GM04503 (cell line): ENCODE data around the gene SLC9A7.

Experiments
- DNase-seq: peaks from one replicate; pipeline ENCODE4 v3.0.0-alpha.2; 2012; ENCODE audit warnings: low read depth

The SLC9A7 gene

DNA sequence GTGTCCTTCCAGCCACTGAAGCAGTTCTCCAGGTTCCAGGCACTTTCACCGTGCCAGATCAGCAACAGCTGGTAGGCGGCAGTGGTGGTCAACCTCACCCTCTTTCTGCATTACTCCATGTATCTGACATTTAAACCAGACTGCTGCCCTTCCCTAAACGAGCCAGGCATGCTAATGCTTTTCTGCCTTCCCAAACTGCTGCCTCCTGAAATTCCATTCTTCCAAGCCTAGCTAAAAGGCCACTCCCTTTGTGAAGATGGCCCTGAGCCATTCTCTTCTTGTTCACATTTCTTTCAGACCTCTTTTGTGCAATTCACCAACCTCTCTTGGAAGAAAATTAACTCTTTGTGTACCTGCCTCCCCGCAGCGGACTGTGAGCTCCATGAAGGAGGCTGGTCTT lies 111.7 kb downstream of the SLC9A7 start:
- DNase-seq: no peak

DNA sequence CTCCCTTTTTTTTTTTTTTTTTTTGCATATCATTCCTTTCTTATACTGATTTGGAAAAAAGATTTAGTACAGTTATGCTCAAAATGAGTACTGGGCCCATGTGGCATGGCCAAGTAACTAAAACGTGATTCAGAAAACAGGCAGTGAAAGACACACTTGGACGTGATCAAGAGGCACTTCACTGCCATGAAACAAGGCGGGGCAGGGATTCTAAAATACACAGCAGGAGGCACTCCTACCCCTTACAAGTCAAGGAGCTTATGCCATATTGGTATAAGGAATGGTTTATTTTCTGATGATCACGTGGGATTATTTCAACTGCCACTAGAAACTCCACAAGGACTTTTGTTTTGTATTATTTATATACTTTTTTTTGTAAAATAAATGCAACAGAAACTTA lies 113.3 kb downstream of the SLC9A7 start:
- DNase-seq: no peak

DNA sequence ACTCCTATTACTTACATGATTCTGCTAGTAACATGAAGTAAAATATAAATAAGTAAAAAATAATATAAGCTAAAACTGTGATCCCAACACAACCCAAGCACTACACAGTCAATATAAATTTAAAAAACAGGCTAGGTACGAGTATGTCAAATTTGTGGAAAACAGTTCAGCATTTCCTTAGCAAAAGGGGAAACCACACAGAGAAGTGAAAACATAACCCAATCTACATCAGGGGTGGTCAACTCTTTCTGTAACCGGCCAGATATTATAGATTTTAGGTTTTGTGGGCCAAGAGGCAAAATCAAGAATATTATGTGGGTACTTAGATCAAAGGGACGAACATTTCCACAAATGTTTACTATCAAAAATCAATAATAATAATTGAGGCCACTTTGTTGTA lies 115.3 kb downstream of the SLC9A7 start:
- DNase-seq: no peak

DNA sequence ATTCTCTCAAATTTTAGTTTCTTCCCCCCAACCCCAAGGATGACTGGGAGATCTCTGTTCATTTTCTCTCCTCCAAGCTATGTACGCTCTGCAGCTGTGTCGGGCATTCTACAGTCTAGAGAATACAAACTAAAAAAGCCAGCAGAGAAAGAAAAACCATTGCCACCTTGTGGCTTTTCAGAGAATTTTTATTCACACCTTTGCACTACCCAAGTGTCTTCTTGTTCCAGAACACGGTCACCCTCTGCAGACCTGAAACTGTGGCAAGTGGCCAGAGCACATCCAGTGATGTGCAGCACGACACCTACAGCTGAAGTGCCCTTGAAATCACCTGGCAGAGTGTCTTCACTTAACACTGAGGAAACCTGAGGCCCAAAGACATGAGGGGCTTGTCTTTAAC lies 116.8 kb downstream of the SLC9A7 start:
- no peak for DNase-seq

DNA sequence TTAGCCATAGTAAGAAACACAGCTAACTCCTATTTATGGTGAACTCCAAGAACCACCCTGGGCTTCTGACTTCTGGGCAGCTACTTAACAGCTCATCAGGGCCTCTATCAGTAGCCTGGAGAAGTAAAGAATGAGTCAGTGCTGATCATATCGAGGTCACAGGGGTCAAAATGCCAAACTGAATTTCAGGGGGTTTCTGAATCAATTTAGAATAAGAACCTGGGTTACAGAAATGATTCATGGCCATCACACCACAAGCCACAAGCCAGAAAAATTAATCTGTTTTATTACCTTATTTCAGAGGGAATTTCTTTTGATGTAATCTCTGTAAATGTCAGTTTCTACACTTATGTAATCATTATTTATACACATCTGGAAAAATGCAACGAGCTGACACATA lies 121.0 kb downstream of the SLC9A7 start:
- no peak for DNase-seq

DNA sequence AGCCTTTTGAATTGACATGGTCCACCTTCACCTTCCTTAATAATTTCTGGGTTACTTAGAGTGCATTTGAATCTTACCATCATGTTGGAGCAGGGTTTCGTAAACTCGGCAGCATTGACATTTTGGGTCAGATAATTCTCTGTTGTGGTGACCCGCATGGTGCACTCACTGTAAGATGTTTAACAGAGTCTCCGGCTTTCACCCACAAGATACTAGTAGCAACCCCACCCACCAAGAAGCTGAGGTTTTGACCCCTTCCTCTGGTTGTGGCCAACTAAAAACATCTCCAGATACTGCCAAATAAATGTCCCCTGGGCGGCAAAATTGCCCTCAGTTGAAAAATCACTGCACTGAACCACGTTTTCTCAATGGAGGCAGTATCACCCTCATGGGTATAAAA lies 122.7 kb downstream of the SLC9A7 start:
- DNase-seq: no peak

DNA sequence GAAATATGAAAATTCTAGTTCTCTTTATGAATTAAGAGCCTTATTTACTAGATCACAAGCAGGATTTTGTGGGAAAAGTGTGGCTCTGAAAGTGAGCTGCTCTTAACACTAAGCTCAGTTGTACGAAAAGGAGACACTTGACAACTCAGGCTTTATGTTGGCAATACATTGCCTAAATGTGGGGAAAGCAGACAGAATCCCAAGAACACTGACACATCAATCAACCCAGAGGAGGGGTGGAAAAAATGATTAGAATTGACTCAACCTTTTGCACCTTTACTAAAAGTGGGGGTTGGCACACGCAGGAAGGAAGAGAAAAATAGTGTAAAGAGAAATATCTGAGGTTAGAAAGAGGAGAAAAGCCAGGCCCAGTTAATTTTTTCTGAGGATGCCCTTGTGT lies 123.7 kb downstream of the SLC9A7 start:
- no peak for DNase-seq

DNA sequence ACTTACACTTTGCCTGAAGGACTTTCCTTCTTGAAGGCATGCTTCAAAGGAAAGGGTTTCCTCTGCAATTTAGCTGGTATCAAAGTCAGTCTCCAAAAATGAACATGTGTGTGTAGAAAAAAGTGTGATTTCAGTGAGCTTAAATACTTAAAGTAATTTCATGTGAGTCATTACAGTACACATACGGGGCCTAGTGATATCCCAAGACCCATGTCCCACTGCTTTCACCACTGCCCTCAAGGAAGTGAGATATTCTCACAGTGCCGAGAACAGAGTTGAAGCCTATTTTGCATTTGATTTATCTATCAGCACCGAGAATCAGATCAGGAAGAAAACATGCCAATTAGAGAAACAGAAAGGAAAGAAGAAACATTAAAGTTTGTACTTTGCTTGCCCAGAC lies 124.3 kb downstream of the SLC9A7 start:
- no peak for DNase-seq

DNA sequence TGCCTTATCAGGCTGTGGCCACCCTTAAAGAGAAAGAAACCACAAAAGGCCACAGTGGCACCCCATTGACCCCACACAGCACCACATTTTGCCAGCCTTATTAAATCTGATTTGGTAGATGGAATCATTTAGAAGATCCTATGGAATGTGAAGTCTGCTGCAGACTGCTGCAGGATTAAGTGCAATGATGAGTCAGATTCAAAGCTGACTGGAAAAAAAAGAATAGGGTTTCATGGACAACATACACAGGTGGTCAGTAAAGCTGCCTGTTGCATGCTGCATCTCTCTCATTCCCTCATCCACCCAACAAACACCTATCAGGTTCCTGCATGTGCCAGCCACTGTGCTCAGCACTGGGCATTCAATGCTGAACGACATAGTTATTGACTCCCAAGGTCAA lies 128.8 kb downstream of the SLC9A7 start:
- no peak for DNase-seq

DNA sequence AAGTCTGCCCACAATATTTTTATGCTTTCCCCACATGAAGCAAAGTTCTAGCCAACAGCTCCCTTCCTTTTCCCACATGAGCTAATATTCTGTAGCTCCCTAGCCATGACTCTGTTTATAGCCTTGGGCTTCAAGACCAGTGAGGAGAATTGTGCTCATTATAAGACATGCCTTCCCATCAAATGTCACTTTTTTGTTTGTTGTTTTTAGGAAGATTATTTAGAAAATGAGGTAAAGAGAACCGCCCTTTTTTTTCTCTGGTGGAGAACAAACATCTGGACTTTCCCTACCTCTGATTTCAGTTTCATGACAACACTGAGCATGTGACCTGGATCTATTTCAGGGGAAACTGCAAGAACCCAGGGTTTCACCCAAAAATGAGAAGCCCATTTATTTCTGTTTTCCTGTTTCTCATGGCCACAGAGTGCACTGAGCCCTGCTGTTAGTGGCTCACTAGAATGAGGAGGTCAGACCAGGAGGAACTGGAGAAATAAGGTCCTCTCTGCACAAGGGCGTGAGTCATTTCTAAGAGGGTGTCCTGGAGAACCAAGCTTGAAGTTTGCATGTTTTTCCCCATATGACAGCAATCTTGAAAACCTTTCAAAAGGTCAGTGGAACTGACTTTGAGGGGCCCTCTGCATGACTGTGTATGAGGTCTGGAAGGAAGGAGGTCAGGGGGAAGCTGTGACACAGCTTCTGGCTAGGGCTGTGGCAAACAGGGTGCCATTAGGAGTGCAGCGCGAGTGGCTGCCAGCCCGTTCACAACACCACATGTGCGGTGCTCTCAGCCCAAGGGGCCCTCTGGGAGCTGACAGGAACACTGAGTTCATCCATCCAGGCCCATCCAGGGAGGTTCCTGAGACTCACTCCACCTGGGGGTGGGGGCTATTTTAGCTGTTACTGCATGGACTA lies 130.2 kb downstream of the SLC9A7 start:
- no peak for DNase-seq

DNA sequence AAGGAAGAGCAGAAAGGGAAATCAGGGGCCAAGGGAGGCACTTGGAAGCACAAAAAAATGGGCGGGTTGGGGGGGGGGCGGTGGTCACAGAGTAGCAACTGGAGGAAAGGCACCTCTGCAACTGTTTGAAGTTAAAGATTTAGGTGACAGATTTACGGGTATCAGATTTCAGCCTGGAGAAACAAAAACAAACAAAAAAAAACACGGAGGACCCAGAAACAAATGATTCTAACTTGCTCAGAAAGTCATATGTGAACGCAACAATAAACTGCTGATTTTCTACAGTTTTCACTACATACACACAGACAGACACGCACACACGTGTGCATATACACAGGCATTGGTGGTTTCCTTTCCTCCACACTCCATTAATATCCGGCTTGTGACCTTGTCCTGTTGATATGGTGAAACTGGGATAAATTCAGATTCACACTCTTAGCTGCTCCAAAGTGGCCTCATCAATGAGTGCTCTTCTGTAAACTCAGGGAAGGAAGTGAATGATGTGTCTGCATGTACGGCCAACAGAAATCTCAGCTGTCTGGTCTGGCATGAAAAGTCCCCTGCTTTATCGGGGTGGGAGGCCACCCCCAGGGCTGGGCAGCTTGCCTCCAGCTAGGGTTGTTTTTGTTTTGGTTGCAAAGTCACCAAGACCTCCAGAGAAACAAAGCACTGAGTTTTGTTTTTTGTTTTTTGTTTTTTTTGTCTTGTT lies 131.1 kb downstream of the SLC9A7 start:
- no peak for DNase-seq

DNA sequence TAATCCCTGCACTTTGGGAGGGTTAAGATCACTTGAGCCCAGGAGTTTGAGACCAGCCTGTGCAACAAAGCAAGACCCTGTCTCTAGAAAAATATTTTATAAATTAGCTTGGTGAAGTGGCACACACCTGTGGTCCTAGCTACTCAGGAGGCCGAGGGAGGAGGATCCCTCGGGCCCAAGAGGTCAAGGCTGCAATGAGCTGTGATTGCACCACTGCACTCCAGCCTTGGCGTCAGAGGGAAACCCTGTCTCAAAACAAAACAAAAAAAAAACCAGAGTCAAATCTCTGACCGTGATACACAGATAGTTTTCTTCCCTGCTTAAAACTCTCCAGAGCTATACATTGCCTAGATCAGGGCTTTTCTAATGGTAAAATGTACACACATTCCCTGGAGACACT lies 131.9 kb downstream of the SLC9A7 start:
- no peak for DNase-seq

DNA sequence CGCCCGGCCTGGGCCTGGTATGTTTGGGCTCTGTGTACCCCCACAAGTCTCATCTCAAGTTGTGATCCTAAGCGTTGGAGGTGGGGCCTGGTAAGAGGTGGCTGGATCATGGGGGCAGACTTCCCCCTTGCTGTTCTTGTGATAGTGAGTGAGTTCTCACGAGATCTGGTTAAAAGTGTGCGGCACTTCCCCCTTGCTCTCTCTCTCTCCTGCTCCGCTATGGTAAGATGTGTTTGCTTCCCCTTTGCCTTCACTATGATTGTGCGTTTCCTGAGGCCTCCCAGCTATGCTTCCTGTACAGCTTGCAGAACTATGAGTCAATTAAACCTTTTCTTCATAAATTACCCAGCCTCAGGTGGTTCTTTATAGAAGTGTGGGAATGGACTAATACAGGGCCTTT lies 132.4 kb downstream of the SLC9A7 start:
- no peak for DNase-seq

DNA sequence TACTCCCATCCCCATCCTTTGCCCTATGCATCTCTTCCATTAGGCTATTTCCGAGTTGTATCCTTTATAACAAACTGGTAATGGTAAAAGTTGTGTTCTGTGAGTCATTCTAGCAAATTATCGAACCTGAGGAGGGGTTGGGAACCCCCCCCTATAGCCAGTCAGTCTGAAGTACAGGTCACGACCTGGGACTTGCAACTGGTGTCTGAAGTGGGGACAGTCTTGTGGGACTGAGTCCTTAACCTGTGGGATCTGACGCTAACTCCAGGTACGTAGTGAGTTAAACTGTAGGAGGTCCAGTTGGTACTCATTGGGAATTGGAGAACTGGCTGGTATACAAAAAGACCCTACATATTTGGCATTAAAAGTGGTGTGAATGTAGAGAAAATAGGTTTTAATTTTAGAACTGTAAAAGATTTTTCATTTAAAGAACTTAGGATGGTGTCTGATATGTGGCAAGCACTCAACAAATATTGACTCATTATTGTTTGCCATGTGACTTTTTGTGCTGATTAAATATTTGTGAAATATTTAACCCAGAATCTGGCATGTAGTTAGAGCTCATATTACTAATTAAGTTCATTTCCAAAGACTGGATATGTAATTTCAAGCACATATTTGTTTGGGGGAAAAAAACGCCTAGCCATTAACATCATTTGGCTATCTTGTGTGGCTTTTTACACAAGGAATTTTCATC lies 134.7 kb downstream of the SLC9A7 start:
- no peak for DNase-seq

DNA sequence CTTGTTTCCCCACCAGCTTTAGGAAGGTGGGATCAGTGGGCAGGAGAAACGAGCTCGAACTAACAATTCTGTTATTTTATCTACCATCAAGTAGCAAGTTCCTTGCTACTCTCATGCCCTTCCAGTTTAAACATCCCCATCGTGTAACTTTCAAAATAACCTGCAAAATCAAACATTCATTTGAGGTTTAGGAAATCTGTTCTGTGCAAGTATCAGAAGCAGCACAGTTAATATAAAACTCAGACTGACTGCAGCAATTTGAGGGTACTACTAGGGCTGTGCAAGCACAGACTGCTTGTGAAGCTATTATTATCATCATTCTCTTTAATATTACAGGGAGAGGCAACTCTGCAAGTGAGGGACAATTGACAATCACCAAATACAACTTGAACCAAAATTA lies 137.3 kb downstream of the SLC9A7 start:
- no peak for DNase-seq

DNA sequence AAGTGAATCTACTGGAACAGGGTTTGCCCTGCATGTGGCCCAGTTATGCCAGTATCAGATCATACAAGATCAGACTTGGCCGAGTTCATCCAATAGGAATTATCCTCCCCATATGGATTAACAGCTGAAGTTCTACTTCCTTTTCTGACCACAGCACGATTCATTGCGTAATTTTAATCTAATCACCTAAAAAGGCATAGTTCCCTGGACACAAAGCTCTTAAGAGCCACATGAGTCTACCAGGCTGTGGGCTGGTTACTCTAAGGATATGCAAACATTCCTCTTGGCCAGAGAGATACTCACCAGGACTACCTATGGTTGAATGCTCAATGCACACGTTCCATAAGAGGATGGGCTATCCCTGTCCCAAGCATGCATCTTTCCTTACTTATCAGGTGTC lies 138.4 kb downstream of the SLC9A7 start:
- no peak for DNase-seq

DNA sequence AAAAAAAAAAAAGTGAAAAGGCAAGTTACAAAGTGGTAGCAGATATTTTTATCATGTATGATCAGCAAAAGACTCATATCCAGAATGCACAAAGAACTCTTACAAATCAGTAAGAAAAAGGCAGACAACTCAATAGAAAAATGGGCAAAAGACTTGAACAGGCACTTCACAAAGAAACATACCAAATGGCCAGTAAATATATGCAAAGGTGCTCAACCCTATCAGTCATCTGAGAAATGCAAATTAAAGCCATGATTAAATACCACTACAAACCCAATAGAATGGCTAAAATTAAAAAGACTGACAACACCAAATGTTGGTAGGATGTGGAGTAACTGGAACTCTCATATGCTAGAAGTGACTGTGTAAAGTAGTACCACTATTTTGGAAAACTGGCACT lies 140.0 kb downstream of the SLC9A7 start:
- no peak for DNase-seq

DNA sequence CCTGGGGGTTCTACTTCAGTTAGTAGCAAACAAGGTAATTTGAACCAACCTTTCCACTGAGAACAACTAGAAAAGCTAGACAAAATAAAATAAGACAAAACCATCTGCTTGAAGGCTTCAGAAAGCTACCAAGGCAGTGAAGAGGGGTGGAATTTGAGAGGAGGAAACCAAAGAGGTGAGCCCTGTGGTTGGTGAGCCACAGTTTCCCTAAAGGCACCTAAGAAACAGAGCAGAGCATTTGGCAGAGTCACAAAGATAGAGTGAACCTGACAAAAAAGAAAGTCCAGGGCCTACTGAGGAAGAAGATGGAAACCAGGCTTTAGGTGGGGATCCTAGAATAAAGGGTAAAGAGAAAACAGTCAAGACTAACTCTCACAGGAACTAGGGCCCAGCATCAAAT lies 141.0 kb downstream of the SLC9A7 start:
- DNase-seq: no peak

DNA sequence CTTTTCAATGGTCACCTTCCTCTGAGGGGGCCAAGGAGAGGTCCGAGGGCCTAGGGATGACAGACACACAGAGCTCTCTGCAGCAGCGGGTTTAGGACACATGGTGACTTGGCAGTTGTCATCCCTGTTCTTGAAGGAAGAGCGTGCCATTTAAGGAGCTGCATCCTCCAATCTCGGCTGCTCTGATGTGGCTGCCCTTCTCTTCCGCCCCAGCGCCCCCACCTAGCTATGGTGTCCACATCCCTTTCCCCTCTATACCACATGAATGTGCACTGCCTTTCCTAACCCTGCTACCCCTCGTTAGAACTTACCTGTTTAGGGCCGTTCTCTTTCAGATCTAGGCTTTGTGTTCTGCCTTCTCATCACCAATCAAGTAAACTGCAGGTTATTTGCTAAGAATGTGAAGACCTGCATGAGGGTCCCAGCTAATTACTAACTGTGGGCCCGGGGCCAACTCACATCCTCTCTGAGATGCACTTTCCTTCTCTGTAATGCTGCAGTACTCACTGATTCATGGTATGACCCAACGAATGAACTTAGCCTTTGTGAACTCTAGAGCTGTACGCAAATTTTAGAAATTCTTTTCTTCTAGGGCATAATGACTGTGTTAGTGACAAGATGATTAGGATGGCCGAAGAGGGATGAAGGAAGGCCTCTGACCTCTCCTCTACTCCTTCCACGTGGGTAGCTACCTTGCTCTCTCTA lies 147.1 kb downstream of the SLC9A7 start:
- no peak for DNase-seq

DNA sequence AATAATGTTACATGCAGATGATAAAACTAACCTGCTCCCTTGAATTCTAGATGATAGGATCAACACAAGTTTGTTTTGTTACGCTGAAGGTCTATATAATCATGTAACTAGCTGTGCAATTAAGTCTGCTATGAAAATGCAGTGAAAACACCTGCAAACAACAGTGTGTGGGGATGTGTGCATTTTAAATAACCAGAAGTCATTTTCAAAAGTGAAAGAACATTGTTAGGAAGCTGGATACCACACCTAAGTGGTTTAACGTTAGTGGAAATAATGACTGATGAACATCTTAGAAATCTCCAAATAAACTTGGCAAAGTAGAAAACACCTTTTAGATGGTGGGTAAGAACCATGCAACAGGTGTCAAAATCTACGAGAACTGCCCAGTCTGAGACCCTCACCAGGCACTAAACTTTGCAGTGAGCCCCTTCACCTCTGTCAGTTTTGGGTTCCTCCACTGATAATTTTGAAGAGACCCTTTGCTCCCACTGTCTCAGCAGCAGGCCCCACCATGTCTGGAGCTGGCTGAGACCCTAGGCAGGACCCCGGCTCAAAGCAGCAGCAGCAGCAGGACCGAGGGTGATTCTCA lies 148.8 kb downstream of the SLC9A7 start:
- no peak for DNase-seq

DNA sequence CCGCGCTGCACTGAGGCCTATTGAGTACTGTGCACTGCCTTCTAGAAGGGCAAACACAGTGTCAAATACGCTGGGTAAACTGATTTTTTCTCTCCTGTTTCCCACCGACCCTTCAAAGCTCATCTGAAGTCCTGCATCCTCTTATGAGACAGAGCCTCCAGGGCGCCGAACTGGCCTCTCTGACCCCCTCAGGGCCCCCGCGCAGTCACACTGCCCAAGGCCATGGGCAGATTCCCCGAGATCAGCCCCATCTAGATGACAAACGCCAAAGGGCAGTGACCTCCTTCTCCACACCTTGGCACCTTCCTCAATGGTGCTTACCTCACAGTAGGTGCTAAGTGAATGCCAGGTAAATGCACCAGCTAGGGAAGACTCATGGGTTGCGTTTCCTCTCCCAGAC lies 151.0 kb downstream of the SLC9A7 start:
- no peak for DNase-seq
